ENCODE measurements around the gene IRX4.

The IRX4 gene

GRCh38 chr5:1889321-1890065 lies 6.8 kb upstream of the IRX4 start:
- DNase-seq, result no peak

DNA sequence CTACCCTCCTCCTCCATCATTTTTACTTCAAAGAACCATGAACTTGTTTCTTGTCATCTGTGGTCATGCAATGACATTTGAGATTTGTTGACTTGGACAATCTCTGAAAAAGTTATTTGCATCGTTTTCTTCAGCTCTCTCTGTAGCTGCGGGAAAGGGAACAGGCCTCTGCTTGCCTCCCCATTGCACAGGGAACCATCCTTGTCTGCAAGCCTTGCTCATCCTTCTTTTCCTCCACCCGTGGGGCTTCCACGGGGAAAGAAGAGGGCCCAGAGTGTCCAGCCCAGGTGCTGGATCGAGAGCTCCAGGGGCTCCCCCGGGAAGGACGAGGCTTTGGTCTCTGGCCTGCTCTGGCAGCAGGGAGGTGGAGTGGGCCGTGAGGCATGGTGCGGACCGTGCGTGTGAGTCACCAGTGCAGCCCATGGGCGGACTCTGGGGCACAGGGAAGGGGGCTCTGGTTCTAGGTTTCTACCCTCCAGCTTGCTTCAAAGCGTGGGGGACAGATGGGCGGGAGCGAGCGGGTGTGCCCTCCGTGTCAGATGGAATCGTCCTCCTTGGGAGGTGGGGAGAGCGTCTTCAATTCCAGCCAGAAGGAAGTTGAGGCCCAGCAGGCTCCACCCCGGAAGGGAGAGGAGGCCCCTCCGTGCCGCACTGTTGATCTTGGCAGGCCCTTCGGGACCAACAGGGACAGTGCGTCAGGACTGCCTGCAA lies 6.0 kb upstream of the IRX4 start:
- DNase-seq, result no peak

DNA sequence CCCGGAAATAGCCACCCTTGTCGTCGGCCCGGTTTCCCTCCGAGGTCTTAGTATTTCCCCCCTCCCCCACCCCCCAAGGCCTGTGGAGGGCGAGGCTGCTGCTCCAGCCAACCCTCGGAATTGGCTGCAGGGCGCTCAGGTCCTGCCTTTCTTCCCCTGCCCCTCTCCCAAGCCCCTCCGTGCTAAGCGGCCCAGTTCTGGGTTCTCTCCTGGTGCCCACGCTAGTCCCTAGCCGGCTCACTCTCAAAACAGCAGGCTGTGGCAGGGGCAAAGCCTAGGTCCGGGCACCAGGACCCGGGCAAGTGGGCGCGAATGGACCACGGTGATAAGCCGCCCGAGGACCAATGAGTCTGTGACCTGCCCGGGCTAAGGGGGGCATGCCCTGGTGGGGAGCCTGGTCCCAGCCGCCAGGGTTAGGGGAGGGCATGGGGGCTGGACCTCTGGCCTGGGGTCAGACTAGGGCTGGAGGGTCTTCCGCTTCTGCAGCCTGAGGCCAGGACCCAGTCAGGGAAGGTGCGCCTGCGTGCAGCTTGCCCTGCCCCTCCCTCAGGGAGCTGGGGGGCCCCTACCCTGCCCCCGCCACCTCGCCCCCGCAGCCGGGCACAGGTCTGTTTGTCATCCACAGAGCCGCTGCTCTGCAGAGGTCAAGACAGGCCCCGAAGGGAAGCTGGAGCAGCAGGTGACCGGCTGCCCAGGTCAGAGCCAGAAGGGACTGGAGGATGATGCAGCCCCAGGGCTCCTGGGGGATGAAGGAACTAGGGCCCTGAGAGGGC lies 5.0 kb upstream of the IRX4 start:
- DNase-seq, result no peak

- no peak for DNase-seq
Observed at GRCh38 chr5:1886846-1887587, 4.3 kb upstream of the IRX4 start.

DNA sequence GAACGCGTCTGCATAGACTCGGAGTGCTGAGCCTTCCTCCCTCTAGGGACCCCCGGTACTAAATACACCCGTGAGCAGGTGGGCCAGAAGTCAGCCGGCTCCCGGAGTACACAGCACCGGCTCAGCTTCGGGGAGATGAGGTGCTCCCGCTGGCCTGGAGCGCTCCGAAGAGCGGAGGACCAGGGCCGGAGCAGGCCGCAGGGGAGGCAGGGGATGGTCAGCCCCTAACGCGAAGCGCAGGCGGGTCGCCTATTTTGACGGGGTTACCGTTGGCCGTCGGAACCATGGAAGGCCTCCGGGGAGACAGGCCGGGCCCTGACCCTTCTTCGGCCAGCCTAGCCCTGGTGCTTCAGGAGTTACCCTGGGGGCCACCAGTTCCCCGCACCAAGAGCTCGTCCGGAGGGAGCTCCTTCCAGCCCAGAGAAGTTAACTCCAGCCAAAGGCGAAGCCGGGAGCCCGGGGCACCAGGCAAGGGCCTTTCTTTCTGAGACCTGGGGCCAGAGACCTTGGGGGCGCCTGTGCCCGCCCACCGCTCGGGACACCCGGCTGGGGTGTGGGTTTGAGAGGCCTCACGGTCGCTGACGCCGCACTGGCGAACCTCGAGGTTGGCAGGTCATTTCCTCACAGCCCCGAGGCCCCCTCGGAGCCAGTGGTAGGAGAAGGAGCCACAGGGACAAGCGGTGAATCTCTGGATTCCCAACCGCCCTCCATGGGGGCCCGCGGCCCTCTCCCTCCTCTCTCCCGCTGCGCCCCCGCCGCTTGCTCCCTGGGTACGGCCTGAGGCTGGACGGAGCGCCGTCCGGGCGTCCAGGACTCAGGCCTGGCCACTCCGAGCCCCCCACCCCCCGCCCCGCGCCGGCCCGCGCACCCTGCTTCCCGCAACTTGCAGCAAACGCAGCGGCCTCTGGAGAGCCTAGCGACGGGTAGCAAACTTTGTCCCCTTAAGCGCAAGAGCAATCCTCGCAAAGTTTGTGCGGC lies 3.4 kb upstream of the IRX4 start:
- DNase-seq, result no peak

DNA sequence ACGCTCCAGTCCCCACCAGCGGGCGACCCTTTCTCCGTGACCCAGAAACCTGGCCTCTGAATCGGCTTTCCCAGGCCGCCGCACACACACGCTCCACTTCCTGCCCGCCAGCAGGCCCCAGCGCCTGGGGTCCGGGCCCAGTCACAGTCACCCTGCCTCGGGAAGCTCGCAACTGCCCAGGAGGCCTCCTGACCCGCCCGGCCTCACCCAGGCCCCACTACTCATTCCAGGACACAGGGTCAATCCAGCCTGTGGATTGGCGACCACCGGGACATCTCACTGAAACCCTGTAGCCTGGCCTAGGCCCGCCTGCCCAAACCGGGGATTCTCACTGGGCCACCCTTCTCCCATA lies 2.7 kb upstream of the IRX4 start:
- no peak for DNase-seq

- DNase-seq, result no peak
Observed at GRCh38 chr5:1884678-1885403, 2.1 kb upstream of the IRX4 start.

GRCh38 chr5:1883925-1884677 lies 1.4 kb upstream of the IRX4 start:
- no peak for DNase-seq

DNA sequence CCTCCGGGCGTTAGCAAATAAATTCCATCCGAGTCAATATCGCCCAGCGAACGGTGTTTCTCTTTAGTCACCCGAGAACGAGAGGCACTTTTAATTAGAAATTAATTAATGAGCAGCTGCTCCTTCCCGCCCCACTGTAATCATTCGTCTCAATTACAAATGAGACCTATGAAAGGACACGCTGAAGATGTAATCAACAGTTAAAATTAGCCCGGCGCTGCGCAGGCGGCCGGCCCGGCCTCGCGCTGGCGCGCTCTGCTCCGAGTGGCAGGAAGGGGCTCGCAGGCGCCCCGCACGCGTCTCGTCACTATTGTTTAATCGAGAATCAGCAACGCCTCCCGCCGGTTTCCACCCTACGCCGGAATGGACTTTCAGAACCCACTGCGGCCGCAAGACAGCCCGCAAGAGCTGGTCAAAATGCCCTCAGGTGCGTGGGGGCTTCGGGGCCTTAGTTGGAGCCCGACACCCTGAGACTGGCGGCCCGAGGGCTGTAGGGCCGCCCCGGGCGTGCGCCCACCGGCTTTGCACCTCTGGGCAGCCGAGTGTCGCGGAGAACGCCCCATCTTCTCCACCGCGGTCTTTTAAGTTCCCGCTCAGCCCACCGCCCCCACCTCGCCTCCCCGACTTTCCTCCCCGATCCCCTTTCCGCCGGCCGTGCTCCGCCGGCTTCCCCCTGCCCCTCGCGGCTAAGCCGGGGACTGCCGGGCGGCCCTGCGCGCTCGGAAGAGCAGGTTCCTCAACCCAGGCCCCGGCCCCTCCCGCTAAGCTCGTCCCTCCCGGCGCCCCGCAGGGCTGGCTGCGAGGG lies 597 bp upstream of the IRX4 start:
- DNase-seq, result no peak

- DNase-seq, result no peak
Observed at GRCh38 chr5:1881731-1882336, 891 bp downstream of the IRX4 start.

DNA sequence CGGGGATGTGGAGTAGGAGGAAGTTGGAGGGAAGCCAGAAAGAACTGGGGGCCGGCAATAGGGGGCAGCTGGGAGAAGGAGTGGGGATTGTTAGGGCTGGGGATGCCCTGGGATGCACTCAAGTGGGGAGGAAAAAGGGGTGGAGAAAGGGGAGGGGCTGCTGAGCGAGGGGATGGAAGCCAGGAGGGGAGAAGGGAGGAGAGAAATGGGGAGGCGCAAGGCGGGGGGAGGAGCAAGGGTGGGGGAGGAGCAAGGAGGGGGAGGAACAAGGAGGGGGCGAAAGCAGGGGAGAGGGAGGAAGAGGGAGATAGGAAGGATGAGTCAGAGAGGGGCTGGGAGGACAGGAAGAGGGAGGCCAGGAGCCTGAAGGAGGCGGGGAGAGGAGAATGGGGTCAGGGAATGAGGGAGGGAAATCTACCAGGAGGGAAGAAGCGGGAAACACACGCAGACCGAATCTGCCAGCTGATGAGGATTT lies 1.6 kb downstream of the IRX4 start:
- no peak for DNase-seq

DNA sequence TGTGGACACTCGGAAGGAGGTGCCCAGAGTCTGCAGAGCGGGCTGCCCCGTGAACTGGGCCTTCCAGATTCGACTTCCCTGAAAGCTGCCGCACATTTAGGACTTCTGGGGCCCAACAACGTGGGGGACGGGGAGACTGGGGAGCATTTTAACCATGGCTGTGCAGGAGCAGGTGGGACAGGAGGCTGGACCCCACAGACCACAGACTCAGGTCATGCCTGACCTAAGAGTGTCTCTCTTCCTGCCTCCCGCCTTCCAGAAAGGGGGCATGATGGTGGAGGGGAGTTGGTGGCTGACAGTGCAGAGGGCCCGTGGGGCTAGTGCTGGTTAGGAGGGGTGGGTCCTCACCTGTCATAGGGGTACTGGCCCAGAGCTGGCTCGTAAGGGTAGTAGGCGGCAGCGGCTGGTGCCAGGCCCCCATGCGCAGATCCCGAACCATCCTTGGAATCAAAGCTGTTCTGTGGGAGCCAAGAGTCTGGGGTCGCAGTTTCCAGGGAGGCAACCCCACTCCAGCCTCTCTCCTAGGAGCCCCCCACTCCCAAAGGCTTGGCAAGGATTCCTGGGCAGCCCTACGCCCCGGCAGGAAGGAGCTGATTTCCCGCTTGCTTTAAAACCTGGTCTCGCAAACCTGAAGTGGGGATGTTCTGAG lies 2.2 kb downstream of the IRX4 start:
- DNase-seq, result no peak

GRCh38 chr5:1879292-1880263 lies 3.1 kb downstream of the IRX4 start:
- DNase-seq, result no peak

GRCh38 chr5:1878050-1878849 lies 4.5 kb downstream of the IRX4 start:
- DNase-seq, result no peak

DNA sequence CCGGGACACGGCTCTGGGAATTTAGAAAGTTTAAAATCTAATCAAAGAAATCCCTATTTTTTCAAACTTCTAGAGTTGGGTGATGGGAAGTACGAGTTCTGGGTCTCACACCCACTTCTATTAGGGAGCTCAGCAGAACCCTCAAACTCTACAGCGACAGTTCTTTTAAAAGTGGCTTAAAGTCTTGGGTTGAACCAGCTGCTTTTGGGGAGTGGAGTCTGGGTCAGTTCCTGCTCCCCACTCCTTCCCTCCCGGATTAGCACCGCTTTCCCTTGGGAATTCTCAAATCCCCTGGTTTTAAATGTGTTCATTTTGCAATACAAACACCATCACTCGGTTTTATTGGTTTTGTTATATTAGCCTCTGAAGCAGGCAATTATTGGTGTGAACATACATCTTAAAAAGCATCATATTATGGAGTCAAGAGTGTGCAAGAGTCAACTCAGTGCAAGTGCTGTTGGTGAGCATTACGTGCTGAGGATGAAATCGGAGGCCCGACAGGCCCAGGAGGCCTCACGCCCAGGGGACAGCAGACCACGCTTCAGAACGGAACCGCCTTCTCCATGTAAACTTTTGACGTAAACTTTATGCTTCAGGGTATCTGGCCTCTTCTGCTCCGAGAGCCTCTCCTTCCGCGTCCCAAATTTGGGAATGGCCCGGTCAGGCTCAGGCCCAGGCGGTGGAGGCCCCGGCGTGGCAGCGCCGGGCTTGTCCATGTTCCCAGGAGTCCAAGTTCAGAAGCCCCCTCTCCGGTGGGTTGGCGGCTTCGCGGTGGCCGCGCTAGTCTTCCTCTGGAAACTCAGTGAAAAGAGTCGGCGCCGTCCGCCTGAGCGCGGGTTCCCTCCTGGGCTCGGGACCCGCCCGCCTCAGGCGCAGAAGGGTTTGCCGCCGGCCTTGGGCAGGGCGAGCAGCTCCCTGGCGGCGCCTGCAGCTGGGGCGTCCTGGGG lies 5.3 kb downstream of the IRX4 start:
- DNase-seq, result no peak
